Left ventricle myocardium inferior (tissue), 1 donor: ENCODE measurements around the gene EVI5. TPM values are rescaled to one million over a fixed set of nuclear protein-coding genes. Genes with fewer than 3 reads are reported as not detected.

Source experiments
- DNase-seq: peaks from one replicate; pipeline ENCODE4 v3.0.0-alpha.2; 2020
- H3K27ac ChIP-seq: fragments of 200-600 bp; replicated peaks from 2 replicates; pipeline ENCODE4 v1.8.0; 2021
- H3K27me3 ChIP-seq: fragments of 200-600 bp; 2 replicates; pipeline ENCODE4 v1.8.0; 2021; ENCODE audit warnings: low read depth
- H3K36me3 ChIP-seq: fragments of 200-600 bp; 2 replicates; pipeline ENCODE4 v1.8.0; 2021
- H3K4me1 ChIP-seq: fragments of 200-600 bp; 2 replicates; pipeline ENCODE4 v1.8.0; 2021
- H3K4me3 ChIP-seq: fragments of 200-600 bp; 2 replicates; pipeline ENCODE4 v1.8.0; 2021; ENCODE audit warnings: mild to moderate bottlenecking, moderate library complexity
- H3K9me3 ChIP-seq: fragments of 200-600 bp; replicated peaks from 2 replicates; pipeline ENCODE4 v1.8.0; 2021
- intact Hi-C: fragments of 100-400 bp; cut with micrococcal nuclease; formaldehyde crosslinking; loops from one replicate; pipeline ENCODE4 v1.11.0; 2022
- total RNA-seq: library from RNA; stranded (reverse); fragmentation: NEBNext Ultra II Directional; extraction: Animal tissue kit (Norgen Biotek cat#: 25700); gene quantifications from one replicate; pipeline ENCODE4 v1.2.1, GENCODE V29; 2021
- TF ChIP-seq, protein P1 (sequence below): fragments of 200-600 bp; IDR thresholded peaks from 2 replicates; pipeline ENCODE4 v1.8.0; 2021; ENCODE audit warnings: antibody characterized with exemption, mild to moderate bottlenecking, borderline replicate concordance
- donor health status: DM: no; HTN: yes; CAD: no; lungs with severe emphysema.

Gene EVI5
- total RNA-seq, 1 donor from 2014 or later, result 30.4 TPM

DNA sequence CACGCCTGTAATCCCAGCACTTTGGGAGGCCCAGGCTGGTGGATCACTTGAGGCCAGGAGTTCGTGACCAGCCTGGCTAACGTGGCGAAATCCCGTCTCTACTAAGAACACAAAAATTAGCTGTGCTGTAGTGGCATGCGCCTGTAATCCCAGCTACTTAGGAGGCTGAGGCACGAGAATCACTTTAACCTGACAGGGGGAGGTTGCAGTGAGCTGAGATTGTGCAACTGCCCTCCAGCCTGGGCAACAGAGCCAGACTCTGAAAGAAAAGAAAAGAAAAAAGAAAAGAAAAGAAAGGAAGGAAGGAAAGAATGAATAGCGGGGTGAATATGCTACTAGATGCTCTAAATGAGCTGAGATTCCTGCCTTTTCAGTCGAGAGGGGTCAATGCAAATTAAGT lies 305.3 kb downstream of the EVI5 start:
- no peak overlapping the region for H3K27ac ChIP-seq
- H3K36me3 ChIP-seq, result no peaks in the 10 kb centered on the region
- DNase-seq, result no peak
- peaks cover 44% of the 10 kb centered on the region for H3K4me1 ChIP-seq
- intact Hi-C loops, result no loop called here
- TF ChIP-seq, protein P1, sequence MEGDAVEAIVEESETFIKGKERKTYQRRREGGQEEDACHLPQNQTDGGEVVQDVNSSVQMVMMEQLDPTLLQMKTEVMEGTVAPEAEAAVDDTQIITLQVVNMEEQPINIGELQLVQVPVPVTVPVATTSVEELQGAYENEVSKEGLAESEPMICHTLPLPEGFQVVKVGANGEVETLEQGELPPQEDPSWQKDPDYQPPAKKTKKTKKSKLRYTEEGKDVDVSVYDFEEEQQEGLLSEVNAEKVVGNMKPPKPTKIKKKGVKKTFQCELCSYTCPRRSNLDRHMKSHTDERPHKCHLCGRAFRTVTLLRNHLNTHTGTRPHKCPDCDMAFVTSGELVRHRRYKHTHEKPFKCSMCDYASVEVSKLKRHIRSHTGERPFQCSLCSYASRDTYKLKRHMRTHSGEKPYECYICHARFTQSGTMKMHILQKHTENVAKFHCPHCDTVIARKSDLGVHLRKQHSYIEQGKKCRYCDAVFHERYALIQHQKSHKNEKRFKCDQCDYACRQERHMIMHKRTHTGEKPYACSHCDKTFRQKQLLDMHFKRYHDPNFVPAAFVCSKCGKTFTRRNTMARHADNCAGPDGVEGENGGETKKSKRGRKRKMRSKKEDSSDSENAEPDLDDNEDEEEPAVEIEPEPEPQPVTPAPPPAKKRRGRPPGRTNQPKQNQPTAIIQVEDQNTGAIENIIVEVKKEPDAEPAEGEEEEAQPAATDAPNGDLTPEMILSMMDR, result no peak
- H3K27me3 ChIP-seq, result peaks cover 91% of the 10 kb centered on the region
- no peaks in the 10 kb centered on the region for H3K9me3 ChIP-seq
- H3K4me3 ChIP-seq, result no peak overlapping the region

DNA sequence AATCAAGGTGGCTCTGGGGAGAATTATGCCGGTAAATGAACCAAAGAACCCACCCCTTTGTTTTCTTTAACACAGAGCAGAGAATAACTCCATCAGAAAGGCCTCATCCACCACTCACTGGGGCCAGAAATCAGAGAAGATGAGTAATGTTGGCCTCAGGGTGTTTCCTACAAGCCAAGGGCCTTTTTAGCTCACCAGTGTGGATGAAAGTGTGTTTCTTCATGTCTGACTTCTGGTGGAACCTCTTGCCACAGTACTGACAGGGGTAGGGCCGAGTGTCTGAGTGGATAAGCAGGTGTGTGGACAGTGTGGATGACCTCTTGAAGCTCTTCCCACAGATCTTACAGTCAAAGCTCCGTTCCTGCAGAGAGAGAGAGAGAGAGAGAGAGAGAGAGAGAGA lies 306.5 kb downstream of the EVI5 start:
- Histone ChIP-seq H3K9me3 (no peaks in the 10 kb centered on the region), H3K4me1 (peaks cover 32% of the 10 kb centered on the region), H3K36me3 (no peaks in the 10 kb centered on the region), H3K27me3 (peaks cover 79% of the 10 kb centered on the region), H3K27ac (no peak overlapping the region), H3K4me3 (no peak overlapping the region)
- DNase-seq, result no peak
- intact Hi-C loops, result no loop called here
- TF ChIP-seq, protein P1, result no peak

DNA sequence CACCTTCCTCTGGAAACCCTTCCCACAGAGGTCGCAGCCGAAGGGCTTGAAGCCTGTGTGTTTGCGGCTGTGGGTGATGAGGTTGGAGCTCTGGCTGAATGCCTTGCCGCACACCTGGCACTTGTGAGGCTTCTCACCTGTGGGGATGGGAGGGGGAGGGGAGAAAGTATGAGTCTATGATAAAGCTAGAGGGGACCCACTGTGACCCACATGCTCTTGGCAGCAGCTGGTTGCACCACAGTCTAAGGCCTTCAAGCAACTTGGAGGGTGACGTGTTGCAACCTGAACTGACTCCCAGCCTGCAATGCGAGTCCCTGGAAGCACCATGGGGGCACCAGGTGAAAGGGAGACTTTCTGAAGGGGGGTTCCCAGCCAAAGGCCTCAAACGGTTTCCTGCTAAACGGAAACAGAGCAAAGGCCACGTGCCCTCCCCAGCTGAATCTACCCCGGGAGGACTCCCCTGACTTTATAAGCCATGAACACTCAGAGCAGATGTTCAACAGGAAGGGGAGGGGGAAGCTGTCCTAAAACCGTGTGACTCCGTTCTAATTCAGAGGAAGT lies 308.8 kb downstream of the EVI5 start:
- Histone ChIP-seq H3K36me3 (no peaks in the 10 kb centered on the region), H3K27me3 (peaks cover 57% of the 10 kb centered on the region), H3K4me1 (peaks cover 10% of the 10 kb centered on the region), H3K27ac (no peak overlapping the region), H3K4me3 (no peak overlapping the region), H3K9me3 (no peaks in the 10 kb centered on the region)
- no peak for DNase-seq
- intact Hi-C loops, result no loop called here
- TF ChIP-seq, protein P1, result no peak

DNA sequence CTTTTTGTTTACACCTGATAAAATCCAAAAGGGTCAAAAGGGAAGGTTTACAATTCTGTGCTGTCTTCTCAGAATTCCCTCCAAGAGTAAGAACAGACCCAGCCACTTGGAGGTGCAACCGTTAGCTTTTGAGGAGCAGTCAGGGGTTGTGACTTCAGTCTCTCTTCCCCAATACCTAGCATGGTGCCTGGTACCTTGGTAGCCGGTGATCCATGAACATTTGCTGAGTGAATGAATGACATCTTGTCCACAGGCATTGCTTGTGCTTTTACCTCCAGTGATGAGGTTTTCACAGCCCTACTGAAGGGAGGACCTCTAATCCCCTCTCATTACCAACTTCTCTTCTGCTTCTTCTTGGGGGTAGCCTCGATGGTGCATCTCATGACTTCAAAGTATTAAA lies 309.9 kb downstream of the EVI5 start:
- Histone ChIP-seq H3K9me3 (no peaks in the 10 kb centered on the region), H3K36me3 (no peaks in the 10 kb centered on the region), H3K4me1 (peaks cover 2% of the 10 kb centered on the region), H3K4me3 (no peak overlapping the region), H3K27ac (no peak overlapping the region), H3K27me3 (peaks cover 46% of the 10 kb centered on the region)
- intact Hi-C loops, result no loop called here
- TF ChIP-seq, protein P1, result no peak
- no peak for DNase-seq

DNA sequence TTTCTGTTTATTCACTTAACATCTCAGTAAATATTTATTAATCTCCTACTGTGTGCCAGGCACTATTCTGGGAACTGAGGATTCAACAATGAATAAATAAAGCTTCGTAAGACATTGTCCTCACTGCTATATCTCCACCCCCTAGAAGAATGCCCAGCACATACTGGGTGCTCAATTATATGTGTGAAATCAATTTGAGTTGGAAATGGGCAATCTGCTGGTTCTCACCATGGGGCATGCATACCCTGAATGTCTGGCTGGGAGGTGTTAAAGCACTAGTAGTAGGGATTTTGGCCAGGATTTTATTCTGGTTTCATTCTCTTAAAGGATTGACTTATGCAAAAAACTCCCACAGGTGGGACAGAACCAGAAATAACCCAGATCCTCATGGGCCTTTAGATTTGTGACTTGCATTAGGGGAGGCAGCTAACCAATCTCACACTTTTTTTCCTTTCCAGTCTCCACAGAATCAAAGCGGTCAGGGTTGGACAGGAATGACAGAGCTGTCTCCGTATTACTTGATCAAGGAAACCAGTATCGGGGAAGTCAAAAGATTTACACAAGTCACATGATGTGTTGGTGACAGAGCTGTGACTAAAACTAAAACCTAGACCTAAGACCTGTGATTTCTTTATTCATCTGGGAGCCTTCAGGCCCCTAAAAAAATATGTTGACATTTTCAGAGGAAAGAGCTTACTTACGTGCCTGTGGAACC lies 311.0 kb downstream of the EVI5 start:
- H3K36me3 ChIP-seq, result no peaks in the 10 kb centered on the region
- peaks cover 35% of the 10 kb centered on the region for H3K27me3 ChIP-seq
- no peak overlapping the region for H3K4me3 ChIP-seq
- intact Hi-C loops, result no loop called here
- DNase-seq, result no peak
- H3K4me1 ChIP-seq, result peaks cover 4% of the 10 kb centered on the region
- H3K27ac ChIP-seq, result no peak overlapping the region
- TF ChIP-seq, protein P1, result no peak
- no peaks in the 10 kb centered on the region for H3K9me3 ChIP-seq
